Peyer's patch (tissue), 4 donors: ENCODE measurements around the gene TP53AIP1.

ENCODE experiments used
- CTCF ChIP-seq, 6 experiments: fragments of 450-650 bp in 4 of 6; fragments of 200-600 bp in 2 of 6; sonication (generic) in 1 of 6; IDR thresholded peaks; one replicate each; pipeline ENCODE4 v1.5.1; 2017 to 2019; ENCODE audit warnings: antibody characterized with exemption in 6 of 6, mild to moderate bottlenecking in 3 of 6, moderate library complexity in 1 of 6
- POLR2A ChIP-seq, 2 donors: fragments of 450-650 bp; IDR thresholded peaks; one replicate each; pipeline ENCODE4 v1.5.1; 2017; ENCODE audit warnings: antibody characterized with exemption in 2 of 2, mild to moderate bottlenecking in 2 of 2, moderate library complexity in 2 of 2

DNA sequence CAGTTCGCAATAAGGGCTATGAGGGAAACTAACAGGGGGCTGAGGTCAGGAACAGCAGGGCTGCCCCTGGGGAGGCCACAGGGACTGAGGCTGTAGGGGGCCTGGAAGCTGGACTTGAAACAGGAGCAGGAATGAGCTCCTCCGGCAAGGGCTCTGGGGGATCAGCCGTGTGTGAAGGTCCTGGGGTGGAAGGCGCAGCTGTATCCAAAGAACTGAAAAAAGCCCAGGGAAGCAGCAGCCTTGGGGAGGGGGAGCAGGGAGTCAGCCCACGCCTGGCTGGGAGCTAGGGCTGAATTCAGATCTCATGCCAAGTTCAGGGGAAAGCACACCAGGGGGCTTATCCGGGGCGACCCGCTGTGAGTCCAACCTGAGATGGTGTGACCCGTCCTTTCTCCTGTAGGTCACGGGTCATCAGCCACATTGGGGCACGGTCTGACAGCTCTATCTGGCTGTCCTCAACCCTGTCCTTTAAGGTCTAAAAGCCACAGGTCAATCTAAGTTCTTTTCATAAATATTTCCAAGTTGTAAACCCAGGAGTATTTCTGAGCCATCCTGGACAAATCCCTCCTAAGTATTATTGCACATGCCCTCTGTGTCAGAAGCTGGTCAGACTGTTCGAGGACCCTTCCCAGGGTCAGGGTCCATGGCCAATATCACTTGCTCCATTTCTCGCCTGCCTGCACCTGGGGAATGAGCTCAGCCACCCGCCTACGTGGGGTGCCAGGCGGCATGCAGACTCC, 18.0 kb downstream of the TP53AIP1 start:
- TF ChIP-seq CTCF (IDR thresholded peaks at IDR 0.05) (no peak), POLR2A (IDR thresholded peaks at IDR 0.05) (no peak)
